HG03432 (cell line): ENCODE data around the gene NDUFC1.

Experiments
- ATAC-seq: cut with Tn5 transposase; IDR thresholded peaks from one replicate; pipeline ENCODE4 v1.9.1; 2021; ENCODE audit warnings: mild to moderate bottlenecking, moderate library complexity; ENCODE audit not compliant: unreplicated experiment

The NDUFC1 gene

GRCh38 chr4:139253046-139253445 is 49.2 kb downstream of the NDUFC1 start:
- ATAC-seq: no peak

DNA sequence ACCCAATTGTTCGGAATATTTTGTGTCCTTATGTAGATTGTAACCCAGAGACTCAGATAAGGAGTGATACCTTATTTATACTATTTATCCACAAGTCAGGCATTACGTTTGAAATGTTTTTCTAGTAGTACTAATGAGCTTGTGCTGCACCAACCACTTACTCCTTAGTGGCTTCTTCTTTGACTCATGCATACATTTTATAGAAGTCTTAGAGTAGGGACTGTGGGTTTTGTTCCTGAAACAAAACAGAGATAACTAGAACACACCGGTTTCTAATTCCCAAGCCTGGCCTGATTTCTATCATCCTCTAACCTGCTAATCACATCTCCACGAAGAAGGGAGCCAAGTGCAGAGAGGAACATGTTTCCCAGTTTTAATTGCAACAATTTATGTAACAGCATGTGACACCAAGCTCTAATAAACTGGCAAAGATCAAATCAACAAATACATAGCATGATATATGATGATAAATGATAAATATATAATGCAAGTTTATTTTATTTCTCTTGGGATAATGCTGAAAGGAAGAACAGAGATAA is 54.5 kb downstream of the NDUFC1 start:
- ATAC-seq: no peak

GRCh38 chr4:139247241-139247640 is 55.0 kb downstream of the NDUFC1 start:
- ATAC-seq: no peak

DNA sequence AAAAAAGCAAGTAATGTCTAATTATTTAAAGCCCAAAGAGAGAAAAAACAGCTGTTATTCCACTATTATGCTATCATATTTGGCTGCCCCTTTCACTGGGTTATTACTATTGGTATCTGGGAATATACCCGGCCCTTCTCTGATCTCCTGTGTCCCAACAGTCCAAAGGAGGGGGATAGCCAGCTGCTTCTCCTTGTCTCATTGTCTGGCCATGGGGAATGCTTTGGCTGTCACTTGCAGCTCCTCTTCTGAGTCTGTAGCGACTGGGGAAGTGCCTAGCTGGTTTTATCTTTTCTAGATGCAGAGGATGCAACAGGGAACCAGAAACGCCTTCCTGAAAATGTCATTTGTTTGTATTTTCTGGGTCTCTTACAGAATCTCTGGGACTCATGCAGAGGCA is 56.1 kb downstream of the NDUFC1 start:
- ATAC-seq: no peak

GRCh38 chr4:139245590-139245989 is 56.7 kb downstream of the NDUFC1 start:
- no peak for ATAC-seq

DNA sequence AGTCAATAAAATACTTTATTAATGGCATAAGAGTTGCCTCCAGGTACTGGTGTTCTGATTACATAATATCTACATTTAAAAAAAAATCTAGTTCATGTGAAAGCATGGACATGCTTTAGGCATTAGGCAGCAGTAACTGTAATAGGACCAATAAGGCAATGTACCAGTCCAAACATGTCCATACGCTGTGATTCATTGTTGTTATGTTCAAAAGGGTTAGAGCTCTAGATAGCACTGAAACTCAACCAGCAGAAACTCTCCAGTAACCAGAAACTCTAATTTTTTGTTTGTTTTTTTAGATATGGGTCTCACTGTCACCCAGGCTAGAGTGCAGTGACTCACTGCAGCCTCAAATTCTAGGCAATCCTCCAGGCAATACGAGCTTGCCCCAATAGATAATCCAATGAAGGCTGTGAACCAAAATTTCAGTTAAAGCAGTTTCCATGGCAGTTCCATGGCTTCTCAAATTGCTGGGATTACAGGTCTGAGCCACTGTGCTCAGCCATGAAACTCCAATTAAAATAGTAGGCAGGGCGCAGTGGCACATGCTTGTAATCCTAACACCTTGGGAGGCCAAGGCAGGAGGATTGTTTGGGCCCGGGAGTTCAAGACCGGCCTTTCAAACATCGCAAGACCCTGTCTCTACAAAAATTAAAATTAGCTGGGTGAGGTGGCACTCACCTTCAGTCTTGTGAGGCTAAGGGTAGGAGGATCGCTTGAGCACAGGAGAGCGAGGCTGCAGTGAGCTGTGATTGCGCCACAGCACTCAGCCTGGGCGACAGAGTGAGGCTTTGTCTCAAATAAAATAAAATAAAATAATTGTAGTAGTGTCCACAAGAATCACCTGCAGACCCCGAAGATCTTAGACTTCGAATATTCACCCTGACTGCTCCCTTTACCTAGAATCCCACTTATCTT is 58.6 kb downstream of the NDUFC1 start:
- no peak for ATAC-seq

- no peak for ATAC-seq
Measured at GRCh38 chr4:139242511-139243051, 59.7 kb downstream of the NDUFC1 start.

GRCh38 chr4:139241784-139242151 is 60.5 kb downstream of the NDUFC1 start:
- ATAC-seq: no peak

GRCh38 chr4:139241086-139241783 is 61.0 kb downstream of the NDUFC1 start:
- no peak for ATAC-seq
